Type B pancreatic cell (in vitro differentiated cells): Measurements from ENCODE around the gene EGFLAM. TPM values are rescaled to one million over a fixed set of nuclear protein-coding genes. Genes with fewer than 3 reads are reported as not detected.
"Not testable (repeated sequence)": the region's sequence is repeated elsewhere in the genome, so short reads cannot be mapped to it uniquely, and the experiment has no call there.

Source experiments
- DNase-seq: peaks from one replicate; pipeline ENCODE4 v3.0.0; 2021; ENCODE audit warnings: mixed read lengths; ENCODE audit not compliant: unreplicated experiment; ENCODE audit errors: extremely low spot score
- H3K27ac Mint-ChIP-seq: 2 replicates; pipeline ENCODE4 v1.8.0; 2021; ENCODE audit warnings: mild to moderate bottlenecking, mixed read lengths
- H3K27me3 Mint-ChIP-seq: 2 replicates; pipeline ENCODE4 v1.8.0; 2021; ENCODE audit warnings: mixed read lengths
- H3K36me3 Mint-ChIP-seq: 2 replicates; pipeline ENCODE4 v1.8.0; 2021; ENCODE audit warnings: mixed read lengths
- H3K4me1 Mint-ChIP-seq: one replicate; pipeline ENCODE4 v1.8.0; 2021; ENCODE audit warnings: mixed read lengths; ENCODE audit not compliant: unreplicated experiment
- H3K4me3 Mint-ChIP-seq: 2 replicates; pipeline ENCODE4 v1.8.0; 2021; ENCODE audit warnings: mild to moderate bottlenecking, mixed read lengths
- H3K9me3 Mint-ChIP-seq: 2 replicates; pipeline ENCODE4 v1.8.0; 2021; ENCODE audit warnings: mixed read lengths
- CTCF ChIP-seq: fragments of 200-600 bp; sonication (generic); conservative IDR thresholded peaks from 2 replicates; pipeline ENCODE4 v1.5.0; 2021; ENCODE audit warnings: antibody characterized with exemption, mild to moderate bottlenecking
- total RNA-seq: library from RNA; stranded (reverse); gene quantifications from 2 replicates; pipeline ENCODE4 v1.2.1, GENCODE V29; 2021; ENCODE audit warnings: low replicate concordance

Gene EGFLAM
- total RNA-seq, 1 donor from 2014 or later = 4.8 TPM

GRCh38 chr5:38323645-38324295 lies 65.4 kb downstream of the EGFLAM start:
- H3K36me3 Mint-ChIP-seq = no peaks in the 10 kb centered on the region
- H3K4me1 Mint-ChIP-seq = peaks cover 3% of the 10 kb centered on the region

GRCh38 chr5:38329132-38329715 lies 70.9 kb downstream of the EGFLAM start:
- peaks cover 3% of the 10 kb centered on the region for H3K4me1 Mint-ChIP-seq
- TF ChIP-seq CTCF = no peak
- no peak overlapping the region for H3K4me3 Mint-ChIP-seq
- no peak overlapping the region for H3K27ac Mint-ChIP-seq
- no peaks in the 10 kb centered on the region for H3K36me3 Mint-ChIP-seq
- no peaks in the 10 kb centered on the region for H3K27me3 Mint-ChIP-seq
- H3K9me3 Mint-ChIP-seq = no peaks in the 10 kb centered on the region
- no peak for DNase-seq

More at GRCh38 chr5:38323645-38324295, 65.4 kb downstream of the EGFLAM start:
- no peak for TF ChIP-seq CTCF
- no peak overlapping the region for H3K4me3 Mint-ChIP-seq
- no peak overlapping the region for H3K27ac Mint-ChIP-seq
- no peaks in the 10 kb centered on the region for H3K9me3 Mint-ChIP-seq
- H3K27me3 Mint-ChIP-seq = no peaks in the 10 kb centered on the region
- DNase-seq = no peak

- Mint-ChIP-seq H3K4me3 (no peak overlapping the region), H3K27me3 (no peaks in the 10 kb centered on the region), H3K4me1 (no peaks in the 10 kb centered on the region), H3K27ac (no peak overlapping the region), H3K9me3 (no peaks in the 10 kb centered on the region), H3K36me3 (no peaks in the 10 kb centered on the region)
- no peak for DNase-seq
- TF ChIP-seq CTCF = no peak
Observed at GRCh38 chr5:38330207-38330606, 71.8 kb downstream of the EGFLAM start.

- H3K4me1 Mint-ChIP-seq = no peaks in the 10 kb centered on the region
- no peaks in the 10 kb centered on the region for H3K36me3 Mint-ChIP-seq
- H3K4me3 Mint-ChIP-seq = no peak overlapping the region
- no peak overlapping the region for H3K27ac Mint-ChIP-seq
- H3K9me3 Mint-ChIP-seq = no peaks in the 10 kb centered on the region
- no peak for DNase-seq
- TF ChIP-seq CTCF = no peak
- H3K27me3 Mint-ChIP-seq = no peaks in the 10 kb centered on the region
Observed at GRCh38 chr5:38331831-38332230, 73.5 kb downstream of the EGFLAM start.

GRCh38 chr5:38333181-38333580 lies 74.8 kb downstream of the EGFLAM start:
- not testable (repeated sequence) for H3K36me3 Mint-ChIP-seq, H3K27me3 Mint-ChIP-seq, DNase-seq, H3K27ac Mint-ChIP-seq, H3K9me3 Mint-ChIP-seq, H3K4me3 Mint-ChIP-seq, H3K4me1 Mint-ChIP-seq

- Mint-ChIP-seq H3K27me3 (peaks cover 13% of the 10 kb centered on the region), H3K9me3 (no peaks in the 10 kb centered on the region), H3K4me3 (no peak overlapping the region), H3K4me1 (peaks cover 10% of the 10 kb centered on the region), H3K36me3 (no peaks in the 10 kb centered on the region), H3K27ac (no peak overlapping the region)
- no peak for TF ChIP-seq CTCF
- DNase-seq = no peak
Observed at GRCh38 chr5:38338455-38338854, 80.1 kb downstream of the EGFLAM start.
